Stimulated activated CD4-positive, alpha-beta T cell treated with anti-CD3 and anti-CD28 coated beads, Interleukin-15, amount 100 ng/mL, for 24 hours (primary cell): Measurements from ENCODE around the gene SERPINA4.

Experiments used
- DNase-seq: peaks from one replicate; pipeline ENCODE4 v3.0.0-alpha.2; 2020

Gene SERPINA4

GRCh38 chr14:94543449-94544124 lies 17.7 kb upstream of the SERPINA4 start:
- DNase-seq: no peak

- DNase-seq: no peak
Measured at GRCh38 chr14:94544726-94545125, 16.5 kb upstream of the SERPINA4 start.

- DNase-seq: no peak
Measured at GRCh38 chr14:94545131-94545841, 16.0 kb upstream of the SERPINA4 start.

- DNase-seq: no peak
Measured at GRCh38 chr14:94547151-94547680, 14.0 kb upstream of the SERPINA4 start.

- DNase-seq: no peak
Measured at GRCh38 chr14:94547726-94548125, 13.5 kb upstream of the SERPINA4 start.

GRCh38 chr14:94548131-94548998 lies 12.9 kb upstream of the SERPINA4 start:
- DNase-seq: no peak

- peak; percentile 72 for DNase-seq
Measured at GRCh38 chr14:94548999-94549985, 11.9 kb upstream of the SERPINA4 start.

GRCh38 chr14:94550041-94550440 lies 11.2 kb upstream of the SERPINA4 start:
- no peak for DNase-seq

- DNase-seq: no peak
Measured at GRCh38 chr14:94555991-94556390, 5.3 kb upstream of the SERPINA4 start.

- DNase-seq: no peak
Measured at GRCh38 chr14:94557327-94557726, 3.9 kb upstream of the SERPINA4 start.

- no peak for DNase-seq
Measured at GRCh38 chr14:94558842-94559241, 2.4 kb upstream of the SERPINA4 start.

GRCh38 chr14:94559638-94560290 lies 1.5 kb upstream of the SERPINA4 start:
- no peak for DNase-seq

GRCh38 chr14:94560291-94560665 lies 964 bp upstream of the SERPINA4 start:
- DNase-seq: no peak

- DNase-seq: no peak
Measured at GRCh38 chr14:94561656-94562010, 391 bp downstream of the SERPINA4 start.

- DNase-seq: no peak
Measured at GRCh38 chr14:94562022-94562421, 780 bp downstream of the SERPINA4 start.

GRCh38 chr14:94562941-94563883 lies 2.0 kb downstream of the SERPINA4 start:
- no peak for DNase-seq

GRCh38 chr14:94564381-94564780 lies 3.1 kb downstream of the SERPINA4 start:
- DNase-seq: no peak

- no peak for DNase-seq
Measured at GRCh38 chr14:94568186-94568585, 6.9 kb downstream of the SERPINA4 start.

GRCh38 chr14:94569381-94570001 lies 8.2 kb downstream of the SERPINA4 start:
- no peak for DNase-seq

GRCh38 chr14:94570002-94570400 lies 8.8 kb downstream of the SERPINA4 start:
- no peak for DNase-seq
